EH (cell line): Measurements from ENCODE around the gene GPR78.

Source experiments
- DNase-seq: peaks from one replicate; pipeline ENCODE4 v3.0.0-alpha.2; 2015; ENCODE audit warnings: low read depth

The GPR78 gene

GRCh38 chr4:8600266-8600665 is 20.1 kb downstream of the GPR78 start:
- no peak for DNase-seq

DNA sequence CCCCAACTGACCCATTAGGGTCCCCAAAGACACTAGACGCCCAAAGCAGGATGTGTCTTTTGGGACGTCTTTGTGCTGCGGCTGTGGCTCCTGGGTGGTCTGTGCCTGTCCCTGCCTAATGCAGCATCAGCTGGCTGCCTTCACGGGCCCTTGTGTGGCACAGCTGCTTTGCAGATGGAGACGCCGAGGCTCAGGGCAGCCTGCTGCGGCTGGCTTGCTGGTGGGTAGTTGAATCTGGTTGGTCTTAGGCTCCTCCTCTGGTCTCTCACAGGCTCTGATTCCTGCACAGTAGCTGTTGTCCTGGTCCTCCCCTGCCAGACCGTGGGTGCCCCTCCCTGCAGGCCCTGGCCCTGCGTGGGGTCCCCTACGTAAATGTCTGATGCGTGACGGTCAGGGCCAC is 20.5 kb downstream of the GPR78 start:
- DNase-seq, result no peak

DNA sequence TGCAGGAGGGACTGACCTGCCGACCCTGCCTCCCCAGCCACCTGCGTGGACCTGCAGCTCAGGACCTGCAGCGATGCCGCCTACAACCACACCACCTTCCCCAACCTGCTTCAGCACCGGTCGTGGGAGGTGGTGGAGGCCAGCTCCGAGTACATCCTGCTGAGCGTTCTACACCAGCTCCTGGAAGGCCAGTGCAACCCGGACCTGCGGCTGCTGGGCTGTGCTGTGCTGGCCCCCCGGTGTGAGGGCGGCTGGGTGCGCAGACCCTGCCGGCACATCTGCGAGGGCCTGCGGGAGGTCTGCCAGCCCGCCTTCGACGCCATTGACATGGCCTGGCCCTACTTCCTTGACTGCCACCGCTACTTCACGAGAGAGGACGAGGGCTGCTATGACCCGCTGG is 20.9 kb downstream of the GPR78 start:
- DNase-seq, result no peak

DNA sequence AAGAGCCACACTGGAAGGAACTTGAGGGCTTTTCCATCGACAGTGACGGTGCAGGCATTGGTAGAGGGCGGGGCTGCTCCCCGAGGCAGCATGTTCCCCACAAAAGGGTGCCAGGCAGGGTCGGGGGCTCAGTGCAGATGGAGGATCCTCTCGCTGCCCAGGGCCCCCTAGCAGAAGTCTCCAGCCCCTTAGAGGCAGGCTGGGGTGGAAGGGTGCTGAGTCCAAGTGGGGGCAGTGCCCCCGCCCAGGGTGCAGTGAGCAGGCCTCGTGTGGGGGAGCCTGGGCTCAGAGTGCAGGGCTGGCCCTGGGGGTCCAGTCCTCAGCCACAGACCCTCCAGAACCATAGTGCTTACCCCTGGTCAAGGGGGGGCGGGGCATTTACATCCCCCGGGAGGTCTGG is 21.4 kb downstream of the GPR78 start:
- DNase-seq, result no peak

DNA sequence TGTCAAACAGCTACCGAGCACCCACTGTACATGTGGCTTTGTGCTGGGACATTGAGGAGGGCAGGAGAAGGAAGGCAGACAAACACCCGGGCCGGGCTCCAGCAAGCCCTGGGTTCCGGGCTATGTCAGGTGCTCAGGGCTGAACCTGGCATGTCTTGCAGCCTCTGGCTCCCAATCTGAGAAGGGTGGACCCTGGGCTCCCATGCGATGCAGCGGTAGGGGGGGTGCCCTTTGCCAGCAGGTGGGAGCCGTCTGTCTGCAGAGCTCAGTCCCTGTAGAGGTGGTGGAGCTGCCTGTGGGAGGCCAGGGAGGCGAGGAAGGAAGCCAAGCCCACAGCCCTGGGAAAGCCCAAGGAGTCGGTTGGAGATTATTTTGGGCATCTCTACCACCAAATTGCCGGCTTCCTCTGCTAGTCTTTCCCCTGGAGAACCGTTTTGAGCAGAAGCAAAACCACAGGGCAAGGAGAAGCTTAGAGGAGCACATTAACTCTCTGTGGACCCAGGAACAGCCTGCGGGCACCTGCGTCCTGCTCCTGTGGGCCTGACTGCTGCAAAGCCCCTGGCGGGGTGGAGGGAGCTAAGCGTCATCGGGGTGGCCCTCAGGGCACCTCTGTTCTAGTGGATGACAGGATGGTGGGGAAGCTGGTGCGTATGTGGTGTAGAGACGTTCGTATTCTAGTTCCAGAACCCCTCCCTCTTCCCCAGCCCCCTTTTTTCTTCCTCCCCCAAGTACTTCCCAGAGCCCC is 22.7 kb downstream of the GPR78 start:
- DNase-seq, result no peak

GRCh38 chr4:8603931-8604330 is 23.7 kb downstream of the GPR78 start:
- no peak for DNase-seq

DNA sequence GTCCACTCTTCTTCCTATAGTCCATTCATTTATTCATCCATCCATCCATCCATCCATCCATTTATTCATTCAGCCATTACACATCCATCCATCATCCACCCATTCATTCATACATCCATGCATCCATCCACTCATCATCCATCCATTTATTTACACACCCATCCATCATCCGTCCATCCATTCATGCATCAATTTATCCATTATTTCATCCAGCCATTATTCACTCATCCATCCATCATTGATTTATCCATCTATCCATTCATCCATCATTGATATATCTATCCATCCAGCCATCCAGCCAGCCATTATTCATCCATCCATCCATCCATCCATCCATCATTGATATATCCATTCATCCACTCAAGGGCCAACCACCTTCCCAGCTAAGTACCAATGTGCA is 25.1 kb downstream of the GPR78 start:
- DNase-seq, result no peak

DNA sequence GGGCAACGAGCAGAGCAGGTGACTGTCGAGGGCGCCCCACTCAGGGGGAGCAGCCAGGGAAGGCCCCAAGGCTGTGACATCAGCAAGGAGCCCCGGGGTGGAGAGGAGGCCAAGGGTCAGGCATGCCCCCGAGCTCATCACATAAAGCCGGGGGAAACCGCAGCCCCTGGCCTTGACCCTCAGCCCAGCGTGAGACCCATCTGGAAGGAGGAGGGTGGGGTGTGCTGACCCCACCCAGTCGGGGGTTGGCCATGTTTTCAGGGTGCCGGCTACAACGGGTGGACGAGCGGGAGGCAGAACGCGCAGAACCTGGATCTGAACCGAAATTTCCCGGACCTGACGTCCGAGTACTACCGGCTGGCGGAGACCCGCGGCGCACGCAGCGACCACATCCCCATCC is 26.3 kb downstream of the GPR78 start:
- no peak for DNase-seq

GRCh38 chr4:8606966-8607365 is 26.8 kb downstream of the GPR78 start:
- DNase-seq, result no peak

- DNase-seq, result peak; percentile 21
Measured at GRCh38 chr4:8607603-8608481, 27.6 kb downstream of the GPR78 start.

- DNase-seq, result no peak
Measured at GRCh38 chr4:8608714-8609391, 28.7 kb downstream of the GPR78 start.

DNA sequence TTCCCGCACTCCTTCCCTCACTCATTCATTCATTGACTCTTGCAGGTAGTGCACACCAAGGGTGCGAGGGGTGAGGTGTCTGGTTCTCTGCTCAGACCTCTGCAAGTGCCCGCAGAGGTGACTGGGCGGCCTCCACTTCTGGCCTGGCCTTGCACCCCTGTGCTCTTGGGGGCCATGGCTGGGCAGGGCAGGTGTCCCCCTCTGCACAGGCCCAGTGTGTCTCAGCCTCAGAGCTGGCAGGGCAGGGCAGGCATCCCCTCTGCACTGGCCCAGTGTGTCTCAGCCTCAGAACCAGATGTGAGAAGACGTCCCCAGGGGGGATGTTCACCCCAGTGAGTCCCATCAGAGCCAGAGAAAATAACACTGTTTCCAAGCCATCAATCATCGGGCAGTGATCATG is 29.2 kb downstream of the GPR78 start:
- DNase-seq, result no peak

DNA sequence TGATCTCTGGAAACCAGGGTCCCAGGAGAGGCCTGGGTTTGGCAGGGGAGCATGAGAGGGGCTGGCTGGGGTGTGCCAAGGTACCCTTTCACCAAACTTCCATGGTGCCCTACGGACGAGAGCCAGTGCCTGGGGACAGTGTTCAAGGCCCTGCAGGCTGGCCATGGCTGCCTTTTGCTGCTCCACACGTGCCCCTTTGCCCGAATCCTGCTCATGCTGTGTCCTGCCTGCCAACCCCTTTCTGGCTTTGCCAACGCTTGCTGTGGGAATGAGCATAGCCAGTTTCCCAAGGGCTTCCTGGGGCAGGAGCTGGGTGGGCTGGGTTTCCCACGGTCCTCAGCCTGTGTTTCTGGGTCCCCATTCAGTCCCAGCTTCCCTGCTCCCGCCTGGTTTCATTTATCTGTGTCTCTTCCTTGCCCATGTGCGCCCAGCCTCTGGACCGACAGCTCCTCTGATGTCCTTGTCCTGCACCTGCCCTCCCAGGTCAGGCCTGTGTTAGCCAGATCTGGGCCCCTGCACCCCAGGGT is 29.7 kb downstream of the GPR78 start:
- DNase-seq, result no peak

GRCh38 chr4:8610858-8611616 is 30.8 kb downstream of the GPR78 start:
- DNase-seq, result no peak

DNA sequence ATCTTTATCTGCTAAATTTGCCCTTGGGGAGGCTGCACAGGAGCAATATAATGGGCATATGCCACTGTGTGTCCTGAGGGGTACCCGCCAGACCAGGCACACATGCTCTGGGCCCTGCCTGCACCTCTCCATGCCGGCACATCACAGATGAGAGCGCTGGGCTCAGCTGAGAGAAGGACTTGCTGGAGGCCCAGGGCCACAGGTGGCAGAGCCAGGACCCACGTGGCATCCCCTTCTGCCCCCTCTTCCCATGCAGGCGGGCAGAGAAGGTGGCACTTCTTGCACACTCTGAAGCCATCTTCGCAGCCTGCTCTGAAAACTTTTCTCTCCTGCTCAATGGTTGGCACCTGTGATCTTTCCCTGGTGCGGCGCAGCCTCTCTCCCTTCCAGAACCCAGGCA is 32.5 kb downstream of the GPR78 start:
- no peak for DNase-seq

DNA sequence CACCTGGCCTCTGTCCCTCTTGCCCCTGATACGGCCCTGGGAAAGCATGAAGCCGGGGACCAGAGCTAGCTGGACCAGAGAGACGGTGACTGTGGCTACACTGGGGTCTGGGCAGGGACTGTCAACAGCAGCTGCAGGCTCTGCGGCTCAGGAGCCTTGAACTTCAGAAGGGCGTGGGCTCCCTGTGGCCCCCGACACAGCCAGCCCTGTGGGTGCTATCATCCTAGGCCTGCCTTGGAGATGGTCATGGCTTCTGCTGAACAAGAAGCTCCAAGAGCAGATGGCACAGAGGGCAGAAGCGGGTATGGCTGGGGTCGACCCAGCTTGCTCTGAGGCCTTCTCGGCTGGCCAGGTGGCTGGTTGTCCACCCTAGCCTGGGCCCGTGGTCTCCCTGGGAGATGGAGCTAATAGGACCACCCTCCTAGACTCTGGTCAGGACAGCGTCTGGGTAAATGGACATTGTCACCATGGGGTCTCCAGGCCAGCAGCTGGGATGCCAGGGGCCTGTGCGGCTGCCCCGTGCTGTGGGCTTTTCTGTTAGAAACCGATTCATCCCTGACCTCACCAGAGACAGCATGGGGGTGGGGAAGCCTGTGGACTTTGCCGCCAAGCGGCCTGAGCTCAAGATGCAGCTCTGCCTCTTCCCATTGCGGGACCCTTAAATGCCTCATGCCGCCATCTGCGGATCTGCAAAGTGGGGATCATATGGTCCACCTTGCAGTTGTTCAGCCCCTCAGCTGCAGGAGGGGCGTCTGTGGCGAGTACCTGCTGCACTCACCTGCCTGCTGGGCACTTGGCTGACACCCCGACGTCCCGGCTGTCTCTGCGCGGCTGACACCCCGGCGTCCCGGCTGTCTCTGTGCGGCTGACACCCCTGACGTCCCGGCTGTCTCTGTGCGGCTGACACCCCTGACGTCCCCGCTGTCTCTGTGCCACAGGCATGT is 33.5 kb downstream of the GPR78 start:
- no peak for DNase-seq

DNA sequence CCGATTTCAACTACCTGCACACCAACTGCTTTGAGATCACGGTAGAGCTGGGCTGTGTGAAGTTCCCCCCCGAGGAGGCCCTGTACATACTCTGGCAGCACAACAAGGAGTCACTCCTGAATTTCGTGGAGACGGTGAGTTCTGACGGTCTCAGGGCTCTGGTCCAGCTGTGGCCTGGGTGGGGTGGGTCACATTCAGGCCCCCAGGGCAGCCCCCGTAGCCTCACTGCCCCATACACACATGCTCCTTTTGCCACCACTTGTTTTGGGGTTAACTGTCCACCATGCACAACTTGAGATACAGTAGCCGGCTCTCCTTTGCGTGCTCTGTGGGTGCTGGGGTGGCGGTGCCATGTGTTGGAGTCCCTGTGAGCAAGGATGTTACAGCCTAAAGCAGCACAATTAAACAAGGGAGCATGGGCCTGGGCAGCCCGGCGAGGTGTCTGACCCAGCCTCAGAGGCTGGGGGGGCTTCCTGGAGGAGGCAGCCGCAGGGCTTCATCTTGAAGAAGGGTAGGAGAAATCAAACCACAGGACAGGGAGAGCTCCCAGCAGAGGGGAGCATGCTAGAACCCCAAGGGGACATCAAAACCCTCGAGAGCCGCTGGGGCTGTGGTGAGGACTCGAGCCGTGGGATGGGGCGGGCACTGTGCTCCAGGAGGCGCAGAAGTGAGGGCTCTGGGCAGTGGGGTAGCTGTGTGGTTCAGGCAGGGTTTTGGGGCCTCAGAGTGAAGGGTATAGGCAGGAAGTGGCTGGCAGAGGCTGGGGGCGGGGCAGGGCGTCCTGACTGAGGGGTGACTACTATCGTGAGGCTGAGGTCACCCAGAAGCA is 34.4 kb downstream of the GPR78 start:
- DNase-seq, result no peak

- no peak for DNase-seq
Measured at GRCh38 chr4:8615366-8615765, 35.2 kb downstream of the GPR78 start.

GRCh38 chr4:8615921-8616787 is 36.0 kb downstream of the GPR78 start:
- DNase-seq, result no peak
